ENCODE results near the gene HORMAD2. TPM values are rescaled to one million over a fixed set of nuclear protein-coding genes. Genes with fewer than 3 reads are reported as not detected.
"Not testable (repeated sequence)": the region's sequence is repeated elsewhere in the genome, so short reads cannot be mapped to it uniquely, and the experiment has no call there.

HORMAD2 gene
- total and polyA plus RNA-seq, 2 donors (not counting 3 experiments of a cell fraction or from before 2014, with no cell fraction given) = not detected

GRCh38 chr22:30200905-30201304 is 120.6 kb downstream of the HORMAD2 start:
- CTCF ChIA-PET = interaction anchor here (0.7 kb wide), 1 partner anchor 12 kb away, joined by 3 read pairs; no protein-coding TSS in a partner anchor

GRCh38 chr22:30201945-30202344 is 121.7 kb downstream of the HORMAD2 start:
- FAIRE-seq = no peak
- H3K9ac ChIP-seq (replicated peaks; ENCODE audit: extremely low read depth, insufficient read depth, low read length) = no peak overlapping the region
- no peak overlapping the region for H3K4me2 ChIP-seq (ENCODE audit: insufficient read depth, low read length)
- no peak overlapping the region for H3K4me3 ChIP-seq (replicated peaks in 1 of 3; ENCODE audit: insufficient read depth in 1 of 3, low read depth in 1 of 3, low read length in 3 of 3)
- H3K27me3 ChIP-seq (ENCODE audit: control insufficient read depth in 2 of 2, insufficient read depth in 2 of 2, low read length in 2 of 2) = no peaks in the 10 kb centered on the region
- POLR2A ChIA-PET = no interaction called here
- TF ChIP-seq GATA2 (IDR thresholded peaks at IDR 0.05; ENCODE audit: insufficient read depth, insufficient read length, low read depth, low read length) (no peak), FOS (IDR thresholded peaks at IDR 0.05; ENCODE audit: borderline replicate concordance, insufficient read depth, low read length) (no peak), MAX (IDR thresholded peaks at IDR 0.05; ENCODE audit: insufficient read depth, insufficient read length) (no peak), EZH2 (IDR thresholded peaks at IDR 0.05; ENCODE audit: borderline replicate concordance, low read depth, low read length, severe bottlenecking) (no peak), CTCF (IDR thresholded peaks at IDR 0.05; ENCODE audit: extremely low read depth in 1 of 2, insufficient read depth in 1 of 2, low read depth in 1 of 2, low read length in 2 of 2) (no peak), MYC (IDR thresholded peaks at IDR 0.05; ENCODE audit: low read depth, low read length) (no peak), POLR2A (IDR thresholded peaks at IDR 0.05; ENCODE audit: low read depth, low read length) (no peak), JUN (IDR thresholded peaks at IDR 0.05; ENCODE audit: borderline replicate concordance, insufficient read depth, insufficient read length, low read depth) (no peak), POLR2AphosphoS5 (IDR thresholded peaks at IDR 0.05; ENCODE audit: insufficient read depth, low read depth, low read length) (no peak)
- BruUV-seq (replicated peaks) = no TSS peak
- no peaks in the 10 kb centered on the region for H4K20me1 ChIP-seq (replicated peaks; ENCODE audit: control insufficient read depth, extremely low read depth, insufficient read depth, low read length)
- dilution Hi-C loops (cut with MboI; ENCODE audit: extremely low pct_ligation_motif_present, low sequenced_read_pairs) (no loop called here), intact Hi-C loops (cut with micrococcal nuclease) (no loop called here)
- H2AFZ ChIP-seq (ENCODE audit: low read depth, low read length) = no peak overlapping the region
- CTCF ChIA-PET = interaction anchor here (0.7 to 1.2 kb wide), 2 partner anchors 11 to 54 kb away, joined by 3 read pairs; no protein-coding TSS in a partner anchor
- H3K79me2 ChIP-seq (ENCODE audit: control insufficient read depth, insufficient read depth, low read length) = no peaks in the 10 kb centered on the region
- no peak for DNase-seq (ENCODE audit: low read depth, low spot score)
- no peak overlapping the region for H3K27ac ChIP-seq (ENCODE audit: insufficient read depth, low read depth, low read length)
- H3K9me3 ChIP-seq (replicated peaks; ENCODE audit: control insufficient read depth, insufficient read depth, low read length) = no peaks in the 10 kb centered on the region
- H3K4me1 ChIP-seq (ENCODE audit: control insufficient read depth, extremely low read depth, insufficient read depth, low read length) = peaks cover 15% of the 10 kb centered on the region
- no peaks in the 10 kb centered on the region for H3K9me1 ChIP-seq (replicated peaks; ENCODE audit: control insufficient read depth, extremely low read depth, insufficient read depth, low read length)
- no peaks in the 10 kb centered on the region for H3K36me3 ChIP-seq (ENCODE audit: control insufficient read depth in 2 of 2, extremely low read depth in 1 of 2, insufficient read depth in 2 of 2, low read length in 2 of 2)

More at GRCh38 chr22:30200905-30201304, 120.6 kb downstream of the HORMAD2 start:
- H3K9ac ChIP-seq (replicated peaks; ENCODE audit: extremely low read depth, insufficient read depth, low read length); H3K9me3 ChIP-seq (replicated peaks; ENCODE audit: control insufficient read depth, insufficient read depth, low read length); dilution Hi-C loops (cut with MboI; ENCODE audit: extremely low pct_ligation_motif_present, low sequenced_read_pairs); H3K79me2 ChIP-seq (ENCODE audit: control insufficient read depth, insufficient read depth, low read length); H4K20me1 ChIP-seq (replicated peaks; ENCODE audit: control insufficient read depth, extremely low read depth, insufficient read depth, low read length); H2AFZ ChIP-seq (ENCODE audit: low read depth, low read length); H3K27me3 ChIP-seq (ENCODE audit: control insufficient read depth in 2 of 2, insufficient read depth in 2 of 2, low read length in 2 of 2); intact Hi-C loops (cut with micrococcal nuclease); H3K36me3 ChIP-seq (ENCODE audit: control insufficient read depth in 2 of 2, extremely low read depth in 1 of 2, insufficient read depth in 2 of 2, low read length in 2 of 2); H3K4me3 ChIP-seq (replicated peaks in 1 of 3; ENCODE audit: insufficient read depth in 1 of 3, low read depth in 1 of 3, low read length in 3 of 3); H3K9me1 ChIP-seq (replicated peaks; ENCODE audit: control insufficient read depth, extremely low read depth, insufficient read depth, low read length); POLR2A ChIA-PET; BruUV-seq (replicated peaks); H3K4me2 ChIP-seq (ENCODE audit: insufficient read depth, low read length); DNase-seq (ENCODE audit: low read depth, low spot score); H3K27ac ChIP-seq (ENCODE audit: insufficient read depth, low read depth, low read length); FAIRE-seq: not testable (repeated sequence)
- H3K4me1 ChIP-seq (ENCODE audit: control insufficient read depth, extremely low read depth, insufficient read depth, low read length) = peaks cover 21% of the 10 kb centered on the region

Data from endothelial cell of umbilical vein (primary cell).